Measurements from ENCODE around the gene TMCC1. TPM values are rescaled to one million over a fixed set of nuclear protein-coding genes. Genes with fewer than 3 reads are reported as not detected.

TMCC1 gene
- total and polyA plus RNA-seq, 11 donors: 9.6 to 38.3 (median 22.6) TPM

DNA sequence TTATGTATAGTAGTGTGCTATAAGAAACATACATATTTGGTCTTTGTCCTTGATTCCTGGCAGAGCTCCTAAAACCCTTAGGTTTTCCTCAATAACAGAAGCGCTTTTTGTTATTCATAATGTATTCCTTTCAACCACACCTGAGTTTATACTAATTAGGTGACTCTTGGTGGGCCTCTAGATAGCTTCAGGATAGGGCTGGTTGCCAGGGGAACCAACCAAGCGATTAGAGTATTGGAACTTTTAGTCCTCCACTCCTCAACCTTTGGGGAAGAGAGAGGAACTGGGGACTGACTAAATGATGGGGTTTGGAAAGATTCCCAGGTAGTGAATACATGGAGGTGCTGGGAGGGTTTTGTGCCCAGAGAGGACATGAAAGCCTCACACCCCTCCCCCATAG lies 24.6 kb downstream of the TMCC1 start:
- DNase-seq (no peak), ATAC-seq (no peak)
- Histone ChIP-seq H3K36me3 (peaks cover 0 to 32% (median 26%) of the 10 kb centered on the region in 9 donors), H3K27me3 (no peaks in the 10 kb centered on the region), H3K4me3 (no peak overlapping the region), H3K9me3 (no peaks in the 10 kb centered on the region), H3K27ac (no peak overlapping the region), H3K4me1 (peaks cover 0 to 16% (median 4%) of the 10 kb centered on the region in 12 donors)
- TF ChIP-seq POLR2A (IDR thresholded peaks at IDR 0.05) (no peak), CTCF (IDR thresholded peaks at IDR 0.05) (no peak)
- intact Hi-C loops (cut with DNase I): no loop called here
- 93 to 98% (median 97%) methylated on average over 2 of the region's 2 CpGs for WGBS, 4 donors

DNA sequence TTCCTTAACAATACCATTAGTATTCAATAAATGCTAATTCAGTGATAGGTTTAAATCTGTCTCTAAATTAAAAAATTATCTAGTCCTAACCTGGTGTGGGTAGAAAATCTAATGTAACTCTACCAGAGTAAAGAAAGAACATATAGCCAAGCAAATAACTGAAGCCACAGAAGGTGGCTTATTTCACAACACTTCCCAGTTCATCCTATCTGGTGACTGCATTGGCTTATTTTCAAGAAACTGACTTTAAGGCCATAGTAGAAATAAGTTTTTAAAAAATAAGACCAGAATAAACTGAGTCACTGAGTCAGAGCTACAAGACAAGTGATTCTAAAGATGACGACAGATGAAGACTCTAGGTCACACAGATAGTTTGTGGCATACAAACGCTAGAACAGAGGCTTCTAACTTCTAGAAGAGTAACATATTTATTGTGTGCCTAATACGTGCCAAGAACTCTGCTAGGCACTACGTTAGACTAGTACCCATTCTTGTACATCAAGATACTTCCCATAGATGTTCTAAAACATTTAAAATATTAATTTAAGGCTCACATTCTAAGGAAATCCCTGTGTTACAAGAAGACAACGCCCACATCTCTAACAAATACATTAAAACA lies 25.9 kb downstream of the TMCC1 start:
- TF ChIP-seq POLR2A (IDR thresholded peaks at IDR 0.05): no peak
- no peak for TF ChIP-seq CTCF (IDR thresholded peaks at IDR 0.05)
- Histone ChIP-seq H3K27ac (no peak overlapping the region), H3K9me3 (no peaks in the 10 kb centered on the region), H3K36me3 (peaks cover 0 to 24% (median 14%) of the 10 kb centered on the region in 9 donors), H3K27me3 (no peaks in the 10 kb centered on the region), H3K4me1 (peaks cover 0 to 16% (median 4%) of the 10 kb centered on the region in 12 donors), H3K4me3 (no peak overlapping the region)
- DNase-seq (no peak), ATAC-seq (peak in 1 of 4 donors; percentile 24)
- intact Hi-C loops (cut with DNase I): no loop called here
- WGBS, 4 donors: 70 to 81% (median 76%) methylated on average over 5 of the region's 5 CpGs

GRCh38 chr3:129865806-129866205 lies 27.7 kb downstream of the TMCC1 start:
- TF ChIP-seq POLR2A (IDR thresholded peaks at IDR 0.05) (no peak), CTCF (IDR thresholded peaks at IDR 0.05) (no peak)
- Histone ChIP-seq H3K9me3 (no peaks in the 10 kb centered on the region), H3K4me1 (peaks cover 0 to 16% (median 4%) of the 10 kb centered on the region in 12 donors), H3K27ac (no peak overlapping the region), H3K4me3 (no peak overlapping the region), H3K36me3 (peaks cover 0 to 22% (median 9%) of the 10 kb centered on the region in 9 donors), H3K27me3 (no peaks in the 10 kb centered on the region)
- no peak for ATAC-seq
- intact Hi-C loops (cut with DNase I): no loop called here
- no peak for DNase-seq
- 95 to 100% (median 97%) methylated on average over 2 of the region's 2 CpGs for WGBS, 4 donors

DNA sequence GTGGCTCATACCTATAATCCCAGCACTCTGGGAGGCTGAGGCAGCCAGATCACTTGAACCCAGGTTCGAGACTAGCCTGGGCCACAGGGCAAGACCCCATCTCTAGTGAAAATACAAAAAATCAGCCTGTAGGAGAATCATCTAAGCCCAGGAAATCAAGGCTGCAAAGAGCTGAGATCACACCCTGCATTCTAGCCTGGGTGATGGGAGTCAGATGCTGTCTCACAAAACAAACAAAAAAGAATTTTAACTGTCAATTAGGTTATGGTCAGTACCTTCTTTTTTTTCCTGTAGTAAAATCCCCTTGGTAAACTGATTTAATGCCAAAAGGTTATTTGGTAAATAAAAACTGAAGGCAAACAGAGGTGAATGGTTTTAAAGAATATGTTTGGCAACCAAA lies 29.0 kb downstream of the TMCC1 start:
- intact Hi-C loops (cut with DNase I): no loop called here
- Histone ChIP-seq H3K9me3 (no peaks in the 10 kb centered on the region), H3K4me3 (no peak overlapping the region), H3K27me3 (no peaks in the 10 kb centered on the region), H3K27ac (no peak overlapping the region), H3K4me1 (peaks cover 0 to 16% (median 4%) of the 10 kb centered on the region in 12 donors), H3K36me3 (peaks cover 0 to 22% (median 6%) of the 10 kb centered on the region in 9 donors)
- TF ChIP-seq CTCF (IDR thresholded peaks at IDR 0.05): no peak
- no peak for TF ChIP-seq POLR2A (IDR thresholded peaks at IDR 0.05)
- 80 to 100% (median 89%) methylated on average over 1 of the region's 1 CpG for WGBS, 4 donors
- ATAC-seq (no peak), DNase-seq (no peak)
